IPS-NIHi7 (cell line): ENCODE results near the gene TMEM43.

Experiments
- DNase-seq: peaks from one replicate; pipeline ENCODE4 v3.0.0; 2012; ENCODE audit warnings: mixed read lengths; ENCODE audit errors: extremely low spot score

Gene TMEM43

DNA sequence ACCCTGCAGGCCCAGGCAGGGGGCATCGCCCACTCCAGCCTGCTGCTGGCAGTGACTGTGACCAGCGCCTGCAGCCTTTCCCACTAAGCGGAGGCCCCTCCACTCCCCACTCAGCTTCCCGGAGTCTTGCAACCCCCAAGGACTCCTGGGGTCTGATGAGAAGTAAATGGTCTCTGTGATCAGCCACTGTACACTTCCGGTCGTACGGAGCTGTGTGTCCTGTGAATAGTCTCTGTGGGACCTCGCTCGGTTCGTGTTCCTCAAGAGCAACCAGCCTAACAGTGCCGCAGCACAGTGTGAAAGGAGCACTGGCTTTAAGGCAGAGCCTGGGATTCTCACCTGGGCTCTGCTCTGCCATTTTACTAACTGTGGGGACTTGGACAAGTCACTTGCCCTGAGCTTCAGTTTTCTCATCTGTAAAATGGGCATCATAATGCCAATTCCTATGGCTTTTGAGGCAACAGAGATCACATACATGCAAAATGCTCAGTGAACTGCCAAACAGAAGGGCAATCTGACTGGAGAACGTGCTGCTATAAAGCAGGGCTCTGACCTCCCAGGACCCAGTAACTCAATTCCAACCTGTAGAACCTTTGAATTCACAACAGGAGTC, 26.7 kb downstream of the TMEM43 start:
- no peak for DNase-seq

DNA sequence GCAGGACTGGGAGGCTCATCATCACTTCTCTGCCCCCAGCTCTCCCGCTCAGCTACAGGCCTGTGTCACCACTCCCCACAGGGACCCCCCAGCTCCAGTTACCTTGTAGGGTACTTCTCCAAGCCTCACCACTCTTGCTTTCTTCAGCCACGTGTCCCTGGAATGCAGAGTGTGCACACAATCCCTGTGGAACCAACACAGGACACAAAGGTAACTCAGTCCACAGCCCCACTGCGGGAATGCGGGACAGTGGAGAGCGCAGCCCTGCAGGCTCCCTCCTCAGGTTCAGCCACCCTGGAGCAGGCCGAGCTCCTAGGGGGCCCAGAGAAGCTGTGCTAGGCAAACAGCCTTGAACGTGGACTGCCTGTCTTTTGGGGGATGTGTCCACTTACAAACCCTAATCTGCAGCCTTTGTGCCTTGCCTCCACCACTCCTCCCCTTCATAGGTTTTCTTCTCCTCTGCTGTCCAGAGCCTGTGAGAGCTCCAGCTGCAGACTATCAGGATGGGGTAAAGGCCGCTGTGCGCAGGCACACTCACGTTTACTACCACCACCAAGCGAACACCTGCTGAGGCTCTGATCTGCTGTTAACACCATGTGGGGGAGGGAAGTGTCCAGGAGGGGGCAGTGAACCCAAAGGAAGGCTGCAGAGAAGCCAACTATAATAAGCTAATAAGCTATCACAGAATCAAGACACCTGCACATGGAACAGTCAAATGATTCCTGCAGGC, 27.5 kb downstream of the TMEM43 start:
- peak; percentile 41 for DNase-seq

DNA sequence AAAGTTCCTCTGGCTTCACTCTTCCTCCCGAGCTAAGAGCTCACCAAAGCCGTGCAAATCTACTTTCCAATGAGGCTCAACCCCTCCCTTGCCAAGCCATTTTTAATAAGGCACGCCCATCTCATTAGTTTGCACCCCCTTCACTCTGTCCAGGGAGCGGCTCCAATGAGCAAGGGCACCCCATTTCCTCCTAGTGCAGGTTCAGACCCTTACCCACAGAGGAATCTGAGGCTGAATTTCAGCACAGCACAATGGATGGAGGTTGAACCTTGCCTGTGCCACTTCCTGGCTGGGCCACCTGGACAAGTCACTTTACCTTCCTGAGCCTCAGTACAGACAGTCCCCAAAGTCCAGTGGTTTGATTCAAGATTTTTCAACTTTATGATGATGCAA, 28.1 kb downstream of the TMEM43 start:
- no peak for DNase-seq

DNA sequence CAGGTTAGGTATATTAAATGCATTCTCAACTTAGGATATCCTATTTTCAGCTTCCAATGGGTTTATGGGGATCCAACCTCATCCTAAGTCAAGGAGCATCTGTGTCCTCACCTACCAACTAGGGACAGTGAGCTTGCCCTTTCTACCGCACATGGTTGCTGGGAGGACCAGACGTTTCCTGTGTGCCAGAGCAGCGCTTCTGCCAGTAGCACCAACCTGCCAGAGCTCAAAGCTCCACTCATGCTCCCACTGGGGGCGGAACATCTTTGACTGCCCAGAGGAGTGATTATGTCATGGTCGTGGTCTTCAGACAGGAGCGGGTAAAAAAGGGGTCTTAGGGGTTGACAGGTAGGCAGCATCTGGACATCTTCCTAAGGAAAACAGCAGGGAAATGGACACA, 28.8 kb downstream of the TMEM43 start:
- DNase-seq: no peak

DNA sequence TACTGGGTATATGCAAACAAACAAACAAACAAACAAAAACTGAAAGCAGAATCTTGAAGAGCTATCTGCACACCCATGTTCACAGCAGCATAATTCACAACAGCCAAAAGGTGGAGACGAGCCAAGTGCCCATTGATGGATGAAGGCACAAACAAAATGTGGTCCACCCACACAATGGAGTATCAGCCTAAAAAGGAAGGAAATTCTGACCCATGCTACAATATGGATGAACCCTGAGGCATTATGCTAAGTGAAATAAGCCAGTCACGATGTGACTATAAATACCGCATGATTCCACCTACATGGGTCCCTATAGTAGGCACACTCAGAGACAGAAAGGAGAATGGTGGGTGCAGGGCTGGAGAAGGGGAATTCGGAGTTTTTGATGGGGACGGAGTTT, 29.4 kb downstream of the TMEM43 start:
- DNase-seq: no peak

DNA sequence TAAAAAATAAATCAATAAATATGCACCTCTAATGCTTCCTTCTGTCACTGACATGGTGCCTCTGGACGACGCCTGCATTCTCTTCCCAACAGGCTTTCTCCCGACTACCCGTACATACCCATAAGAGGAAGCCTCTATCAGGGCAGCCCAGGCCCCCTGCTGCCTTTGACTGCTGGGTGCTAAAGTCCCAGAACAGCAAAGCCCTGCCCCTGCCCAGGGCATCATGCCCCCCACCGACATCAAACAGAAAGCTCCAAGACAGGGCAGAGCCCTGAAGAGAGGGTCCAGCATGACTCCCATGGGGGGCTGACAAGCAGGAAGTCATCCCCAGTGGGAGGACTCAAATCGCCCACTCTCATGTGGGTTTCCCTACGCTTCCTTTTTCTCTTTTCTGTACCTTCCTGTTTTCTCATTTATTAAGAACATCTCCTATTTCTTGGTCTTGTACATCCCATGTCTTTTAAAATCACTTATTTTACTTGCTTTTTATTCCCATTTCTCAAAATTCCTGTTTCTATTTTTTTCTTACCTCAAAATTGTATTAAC, 30.1 kb downstream of the TMEM43 start:
- no peak for DNase-seq

DNA sequence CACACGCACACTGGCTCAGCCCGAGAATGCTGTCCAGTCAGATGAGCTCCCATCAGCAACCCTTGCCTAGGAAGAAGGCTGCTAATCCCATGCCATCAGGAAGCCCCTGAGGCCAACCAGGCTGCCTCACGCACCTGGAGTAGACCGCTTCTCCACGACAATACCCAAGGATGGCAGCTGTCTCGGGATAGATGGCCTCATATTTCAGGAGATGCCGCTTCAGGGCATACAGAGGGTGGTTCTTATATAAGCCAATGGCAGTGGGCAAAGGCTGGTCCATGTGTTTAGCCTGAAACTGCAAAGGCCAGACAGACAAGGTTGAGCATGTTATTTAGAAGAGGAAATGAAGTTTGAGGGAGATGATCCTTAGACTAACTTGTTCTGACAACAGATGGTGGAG, 31.3 kb downstream of the TMEM43 start:
- DNase-seq: no peak

DNA sequence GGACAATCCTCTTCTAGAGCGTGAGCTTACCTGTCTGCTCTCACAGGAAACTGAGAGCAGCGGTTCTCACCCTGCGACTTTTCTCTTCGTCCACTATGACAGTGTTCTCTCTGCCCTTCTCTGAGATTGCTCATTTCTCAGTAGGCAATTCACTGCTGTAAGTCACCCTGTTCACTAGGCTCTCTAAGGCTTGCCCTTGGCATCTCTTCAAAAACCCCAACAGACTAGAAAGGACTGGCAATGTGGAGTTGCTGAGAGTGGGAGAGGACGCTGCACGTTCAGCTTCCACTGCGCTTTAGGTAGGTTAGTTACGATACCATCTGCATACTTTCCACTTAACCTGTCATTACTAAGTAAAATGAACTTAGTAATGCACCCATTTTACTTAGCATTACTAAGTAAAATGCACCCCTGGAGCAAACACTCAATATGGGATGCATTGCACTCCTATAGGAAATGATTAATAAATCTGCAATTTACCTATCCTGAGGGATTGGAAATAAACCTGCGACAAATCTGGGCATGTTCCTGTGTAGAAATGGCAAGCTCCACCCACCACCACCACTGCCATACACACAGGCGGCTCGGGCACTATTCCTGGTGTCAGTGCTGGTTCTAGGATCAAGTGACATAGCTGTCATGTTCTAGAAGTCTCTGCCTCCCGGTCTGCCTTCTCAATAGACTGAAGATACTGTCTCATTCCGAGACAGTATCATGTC, 32.1 kb downstream of the TMEM43 start:
- no peak for DNase-seq

DNA sequence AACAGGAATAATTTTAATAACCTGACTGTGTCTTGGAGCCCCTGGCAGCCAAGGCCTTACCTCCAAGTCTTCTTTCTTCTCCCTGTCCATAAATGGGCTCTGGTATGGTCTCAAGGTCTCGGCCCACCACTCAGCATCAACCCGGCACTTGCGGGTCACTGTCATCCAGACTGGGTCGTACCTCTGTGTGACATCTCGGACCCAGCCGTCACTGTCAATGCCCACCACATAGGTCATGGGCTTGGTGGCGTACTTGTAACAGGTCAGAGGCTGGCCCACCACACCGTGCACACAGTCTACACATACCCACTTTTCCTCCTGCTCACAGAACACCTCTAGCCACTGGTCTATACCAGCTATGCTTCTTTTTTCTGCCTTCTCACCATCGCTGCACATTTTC, 33.1 kb downstream of the TMEM43 start:
- no peak for DNase-seq

DNA sequence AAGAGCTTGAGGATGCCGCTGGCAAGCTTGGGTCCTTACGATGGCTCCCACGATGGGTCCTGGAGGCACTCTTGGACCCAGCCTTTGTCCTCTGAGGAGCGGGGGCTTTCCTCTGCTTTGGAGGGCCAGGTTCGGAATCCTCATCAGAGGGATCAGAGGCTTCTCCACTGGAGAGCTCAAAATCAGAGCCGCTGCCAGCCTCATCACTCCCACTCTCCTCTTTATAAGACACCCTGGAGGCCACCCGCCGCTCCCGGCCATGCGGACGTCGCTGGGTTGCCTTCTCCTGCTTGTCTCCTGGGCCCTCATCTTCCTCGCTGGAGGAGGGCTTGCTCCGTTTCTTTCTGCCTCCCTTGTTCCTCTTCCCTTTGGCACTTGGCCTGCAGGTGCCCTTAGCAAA, 33.5 kb downstream of the TMEM43 start:
- no peak for DNase-seq

DNA sequence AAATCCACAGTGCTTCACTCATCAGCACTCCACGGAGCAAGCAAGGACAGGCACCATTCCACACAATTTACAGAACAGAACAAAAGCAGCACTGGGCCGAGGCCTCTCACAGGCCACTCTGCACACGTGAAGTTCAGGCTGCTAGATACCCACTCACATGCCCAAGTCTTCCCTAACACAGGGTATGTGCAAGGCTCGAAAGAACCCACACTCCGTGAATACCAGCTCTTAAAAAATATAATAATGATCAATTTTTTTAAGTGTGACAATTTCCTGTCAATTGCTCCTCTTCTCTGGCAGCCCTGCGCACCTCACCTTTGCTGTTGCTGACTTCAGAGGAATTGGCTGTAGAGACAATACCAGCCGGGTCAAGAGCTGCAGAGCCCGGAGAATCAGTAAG, 34.6 kb downstream of the TMEM43 start:
- DNase-seq: no peak

DNA sequence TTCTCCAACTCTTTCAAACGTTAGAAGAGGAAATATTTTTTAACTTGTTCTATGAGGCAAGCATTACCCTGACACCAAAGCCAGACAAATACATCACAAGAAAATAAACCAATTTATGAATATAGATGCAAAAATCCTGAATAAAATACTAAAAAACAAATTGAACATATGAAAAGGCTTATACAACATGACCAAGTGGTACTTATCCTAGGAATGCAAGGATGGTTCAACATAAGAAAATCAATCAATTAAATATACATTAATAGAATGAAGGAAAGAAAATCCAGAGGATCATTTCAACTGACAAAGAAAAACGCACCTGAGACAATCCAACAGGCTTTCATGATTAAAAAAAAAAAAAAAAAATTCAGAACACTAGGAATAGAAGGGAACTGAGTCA, 36.4 kb downstream of the TMEM43 start:
- DNase-seq: no peak

DNA sequence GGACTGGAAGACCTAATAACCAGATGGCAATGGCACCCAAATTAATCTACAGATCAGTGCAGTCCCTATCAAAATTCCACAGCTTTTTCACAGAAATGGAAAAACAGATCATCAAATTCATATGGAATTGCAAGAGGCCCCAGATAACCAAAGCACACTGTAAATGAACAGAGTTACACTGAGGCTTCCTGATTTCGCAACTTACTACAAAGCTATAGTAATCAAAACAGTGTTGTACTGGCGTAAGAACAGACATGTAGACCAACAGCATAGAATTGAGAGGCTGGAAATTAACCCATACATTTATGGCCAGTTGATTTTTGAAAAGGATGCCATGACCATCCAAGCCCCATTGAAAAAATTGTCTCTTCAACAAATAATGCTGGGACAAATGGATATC, 37.3 kb downstream of the TMEM43 start:
- DNase-seq: no peak

DNA sequence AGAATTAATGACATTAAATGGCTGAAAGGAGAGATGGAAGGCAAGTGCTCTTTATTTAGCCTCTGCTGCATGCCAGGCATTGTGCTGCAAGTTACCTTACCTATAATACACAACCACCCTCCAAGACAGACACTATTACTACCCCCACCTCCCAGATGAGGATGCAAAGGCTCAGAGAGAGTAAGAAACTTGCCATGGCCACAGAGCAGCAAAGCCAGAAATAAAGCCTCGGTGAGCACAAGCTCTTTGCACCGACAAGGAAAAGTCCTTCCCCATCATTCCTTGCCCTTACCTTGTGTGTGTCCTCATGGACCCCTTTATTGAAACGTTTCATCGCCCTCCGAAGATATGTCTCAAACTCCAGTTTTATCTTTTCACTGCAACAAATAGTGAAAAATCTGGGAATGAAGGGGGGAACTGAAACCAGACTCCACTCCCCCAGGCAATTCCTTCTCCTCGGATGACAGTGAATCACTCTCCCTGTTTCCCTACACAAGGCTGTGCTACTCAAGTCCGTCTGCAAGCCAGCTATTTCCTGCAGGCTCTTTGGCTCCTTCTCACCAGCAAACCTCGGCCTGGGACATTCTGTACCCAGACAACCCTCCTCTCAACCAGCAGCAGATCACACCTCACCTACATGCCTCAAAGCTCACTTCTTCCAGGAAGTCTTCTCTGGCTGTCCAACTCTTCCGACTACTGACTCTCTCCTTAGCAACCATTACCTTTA, 42.2 kb downstream of the TMEM43 start:
- no peak for DNase-seq

DNA sequence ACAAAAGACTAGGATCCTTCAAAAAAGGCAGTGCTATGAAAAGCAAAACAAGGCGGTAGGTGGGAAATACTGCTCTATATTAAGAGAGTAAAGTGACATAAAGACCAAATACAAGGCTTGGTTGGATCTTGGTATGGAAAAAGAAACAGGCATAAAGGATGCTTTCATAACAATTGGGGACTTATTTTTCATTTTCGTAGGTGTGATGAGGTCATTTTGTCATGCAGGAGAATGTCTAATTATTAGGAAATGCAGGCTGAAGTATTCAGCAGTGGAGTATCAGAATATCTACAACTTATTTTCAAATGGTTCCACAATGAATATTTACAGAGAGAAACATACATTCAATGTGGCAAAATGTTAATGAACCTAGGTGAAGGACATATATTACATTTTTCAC, 44.6 kb downstream of the TMEM43 start:
- DNase-seq: no peak

DNA sequence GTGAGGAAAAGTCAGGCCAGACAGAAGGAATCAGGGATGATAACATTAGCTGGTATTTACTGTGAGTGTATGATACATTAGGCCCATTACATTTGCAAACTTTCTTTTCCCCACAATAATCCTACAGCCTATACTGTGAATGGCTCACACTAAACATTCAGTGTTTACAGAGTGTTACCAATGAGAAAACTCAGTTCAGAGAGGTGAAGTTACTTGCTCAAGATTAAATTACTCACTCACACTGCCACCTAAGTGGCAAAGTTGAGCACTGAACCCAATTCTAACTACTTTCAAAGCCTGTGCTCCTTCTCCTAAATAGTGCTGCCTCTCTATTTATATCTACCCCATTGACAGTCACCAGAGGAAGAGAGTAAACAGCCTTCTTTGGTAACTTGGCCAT, 45.0 kb downstream of the TMEM43 start:
- no peak for DNase-seq

DNA sequence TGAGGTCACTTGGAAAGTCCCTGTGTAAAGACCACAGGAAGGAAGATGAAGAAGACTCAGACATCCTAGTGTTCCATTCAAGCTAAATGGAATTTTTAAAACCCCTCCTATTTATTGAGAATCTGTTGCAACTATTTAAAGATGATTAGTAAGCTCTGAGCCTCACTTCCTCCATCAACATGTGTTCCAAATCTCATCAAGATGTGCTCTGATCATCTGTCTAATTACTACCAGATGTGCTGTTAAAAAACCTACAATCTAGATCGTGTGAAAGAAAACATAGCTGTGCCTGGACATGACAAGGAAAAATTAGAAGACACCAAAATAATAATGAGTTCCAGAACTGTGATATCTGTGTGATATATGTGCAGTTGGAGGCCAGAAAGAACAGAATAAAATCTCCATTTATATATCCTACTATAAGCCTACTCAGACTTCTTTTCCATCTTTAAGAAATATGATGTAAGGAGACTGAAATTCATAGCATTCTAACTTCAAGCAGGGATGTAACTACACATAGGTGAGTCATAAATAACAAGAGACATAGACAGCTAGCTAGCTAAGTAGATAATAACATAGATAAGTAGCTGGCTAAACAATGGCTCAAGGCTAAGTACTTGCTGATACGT, 45.8 kb downstream of the TMEM43 start:
- DNase-seq: no peak

DNA sequence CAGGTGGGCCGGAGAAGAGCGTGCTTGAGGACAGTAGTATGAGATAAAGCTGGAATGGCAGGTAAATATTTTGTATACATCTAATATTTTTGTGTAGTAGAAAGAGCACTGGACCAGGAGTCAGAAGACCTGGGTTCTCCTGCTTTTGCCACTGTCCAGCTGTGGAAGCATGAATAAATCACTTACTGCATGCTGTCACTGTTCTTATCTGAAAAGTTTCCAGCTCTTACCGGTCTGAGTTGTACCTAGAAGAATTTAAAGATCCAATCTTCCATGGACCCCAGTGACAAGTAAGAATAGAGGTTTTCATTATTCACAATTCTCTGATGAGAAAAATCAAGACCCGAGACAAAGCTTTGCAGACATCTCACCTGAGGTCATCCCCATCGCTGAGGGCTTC, 47.6 kb downstream of the TMEM43 start:
- DNase-seq: no peak

DNA sequence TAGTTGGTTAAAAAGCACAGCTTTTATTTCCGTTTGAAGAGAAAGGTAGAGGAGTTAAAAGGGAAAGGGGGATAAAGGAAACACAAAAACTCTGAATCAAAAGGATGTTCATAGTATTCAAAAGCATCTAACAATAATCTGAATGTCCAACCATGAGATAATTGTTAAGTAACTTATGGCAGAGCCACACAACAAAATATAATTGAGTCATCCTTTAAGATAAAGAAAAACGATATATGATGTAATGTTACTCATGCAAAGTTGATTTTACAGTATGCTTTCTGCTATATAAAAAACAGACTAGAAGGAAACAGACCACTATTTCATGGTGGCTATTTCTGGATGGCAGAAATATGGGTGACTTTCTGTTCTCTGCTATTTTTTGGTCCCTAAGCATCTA, 49.6 kb downstream of the TMEM43 start:
- DNase-seq: no peak

DNA sequence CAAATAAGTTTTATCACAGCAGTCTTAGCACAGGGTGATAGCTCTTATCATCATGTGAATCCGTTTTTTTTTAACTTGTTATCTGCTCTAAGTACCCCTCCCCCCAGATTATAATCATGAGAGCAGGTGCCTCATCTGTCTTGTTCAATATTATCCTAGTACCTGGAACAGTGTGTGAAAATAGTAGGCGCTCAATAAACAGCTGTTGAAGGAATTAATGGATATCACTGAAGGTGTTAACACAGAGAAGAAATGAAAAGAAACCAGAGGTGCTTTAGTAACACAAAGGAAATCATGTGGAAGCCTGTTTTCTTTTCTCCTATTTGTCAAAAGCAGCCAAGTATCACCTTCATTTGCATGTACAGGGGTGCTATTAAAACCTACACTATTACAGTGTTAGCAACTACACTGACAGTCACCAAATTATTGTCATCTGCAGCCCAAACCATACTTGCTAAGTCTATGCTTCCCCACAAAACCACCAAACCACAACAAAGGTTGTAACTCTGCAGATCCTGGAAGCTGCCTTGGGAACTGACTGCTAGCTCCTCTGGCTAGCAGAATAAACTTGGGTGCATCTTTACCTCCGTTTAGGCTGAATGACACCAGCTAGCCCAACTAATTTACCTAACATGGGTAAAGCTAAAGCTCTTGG, 50.7 kb downstream of the TMEM43 start:
- DNase-seq: no peak

DNA sequence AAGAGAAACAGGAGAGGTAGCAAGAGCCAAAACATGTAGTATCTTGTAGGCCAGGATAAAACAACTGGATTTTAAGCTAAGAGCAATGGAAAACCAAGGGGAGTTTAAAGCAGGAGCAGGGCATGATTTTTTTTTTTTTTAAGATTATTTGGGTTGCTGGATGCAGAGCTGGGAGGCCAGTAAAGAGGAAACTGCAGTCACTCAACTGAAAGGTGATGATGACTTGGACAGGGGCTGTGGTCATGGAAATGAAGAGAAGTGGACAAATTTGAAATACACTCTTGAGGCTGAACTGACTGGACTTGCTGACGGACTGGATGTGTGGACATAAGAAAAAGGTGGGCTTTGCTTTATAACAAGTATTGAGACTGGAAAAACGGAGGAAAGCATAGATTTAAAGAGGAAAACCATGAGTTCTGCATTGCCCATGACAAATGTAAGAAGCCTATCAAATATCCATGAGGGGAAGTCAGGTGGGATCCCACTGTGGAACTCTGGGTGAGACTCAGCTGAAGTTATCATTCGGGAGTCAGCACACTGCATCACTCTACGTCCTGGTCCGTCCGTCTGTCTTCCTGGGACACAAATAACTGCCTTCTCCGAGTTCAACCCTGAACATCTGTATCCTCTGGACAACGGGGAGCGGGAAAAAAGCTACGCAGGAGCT, 52.9 kb downstream of the TMEM43 start:
- no peak for DNase-seq
